ENCODE data around the gene STIL. TPM values are rescaled to one million over a fixed set of nuclear protein-coding genes. Genes with fewer than 3 reads are reported as not detected.

The STIL gene
- total RNA-seq, 4 donors from 2014 or later = 3.4 to 16.3 (median 6.5) TPM

DNA sequence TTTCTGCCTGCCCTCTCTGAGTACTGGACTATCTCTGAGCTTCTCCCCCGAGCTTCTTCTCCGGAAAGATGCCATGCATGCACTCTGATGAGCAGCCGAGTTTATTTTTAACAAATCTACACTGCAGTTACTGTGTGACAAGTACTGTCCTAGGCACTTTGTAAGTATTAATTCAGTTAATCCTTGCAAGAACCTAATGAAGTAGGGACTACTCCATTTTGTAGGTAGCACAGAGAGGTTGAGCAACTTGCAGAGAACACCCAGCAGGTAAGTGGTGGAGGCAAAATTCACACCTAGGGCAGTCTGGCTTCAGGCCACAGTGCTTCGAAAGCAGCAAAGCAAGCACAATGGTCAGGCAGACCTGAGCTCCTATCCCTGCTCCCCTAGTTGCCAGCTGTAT is 78.1 kb downstream of the STIL start:
- Histone ChIP-seq H3K27ac (no peak overlapping the region), H3K27me3 (peaks cover 72% of the 10 kb centered on the region)
- 65 to 69% methylated on average over 3 to 4 of the region's 4 CpGs for WGBS, 2 donors (ENCODE audit: low coverage in 1 of 2)

DNA sequence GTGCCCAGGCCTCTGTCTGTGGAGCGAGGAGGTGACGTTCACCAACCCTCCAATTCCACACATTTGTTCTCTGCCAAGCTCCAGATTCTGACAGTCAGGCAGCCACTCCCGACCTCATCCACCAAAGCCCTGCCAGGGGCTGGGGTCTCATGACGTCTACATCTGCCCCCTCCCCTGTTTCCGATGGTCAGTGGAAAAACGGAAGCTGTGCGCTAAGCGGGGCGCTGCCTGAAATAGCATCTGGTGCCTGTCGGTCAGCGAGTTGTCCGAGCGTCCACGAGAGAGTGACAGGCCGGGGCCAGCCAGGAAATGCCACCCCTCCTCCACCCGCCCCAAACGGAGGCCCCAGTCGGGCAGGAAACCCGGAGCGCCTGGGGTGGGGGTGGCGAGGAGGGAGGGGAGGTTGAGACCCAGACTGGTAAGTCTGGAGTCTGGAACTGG is 78.7 kb downstream of the STIL start:
- Histone ChIP-seq H3K4me3 (no peak overlapping the region), H3K9me3 (no peaks in the 10 kb centered on the region), H3K36me3 (no peaks in the 10 kb centered on the region), H3K27ac (peak overlapping the region in 1 of 4 donors; percentile 8), H3K4me1 (peaks cover 7 to 22% (median 14%) of the 10 kb centered on the region in 4 donors), H3K27me3 (peaks cover 74% of the 10 kb centered on the region)
- WGBS, 2 donors (ENCODE audit: low coverage in 1 of 2) = 55% methylated on average over 21 of the region's 21 CpGs; no CpG with 5 or more reads in 1 of the 2 donors
- in situ Hi-C loops (cut with MboI; ENCODE audit: low pct_ligation_motif_present in 1 of 4, low pct_unique_long_range_greater_than_20kb in 1 of 4, low sequenced_read_pairs in 3 of 4) (no loop called here), intact Hi-C loops (cut with DNase I; ENCODE audit: low total_unique reads) (no loop called here)
- no peak for DNase-seq
- no peak for TF ChIP-seq EP300 (IDR thresholded peaks at IDR 0.05; ENCODE audit: low read depth)
- no peak for TF ChIP-seq POLR2AphosphoS5 (IDR thresholded peaks at IDR 0.05)
- TF ChIP-seq POLR2A (IDR thresholded peaks at IDR 0.05) = no peak
- TF ChIP-seq, protein P1, sequence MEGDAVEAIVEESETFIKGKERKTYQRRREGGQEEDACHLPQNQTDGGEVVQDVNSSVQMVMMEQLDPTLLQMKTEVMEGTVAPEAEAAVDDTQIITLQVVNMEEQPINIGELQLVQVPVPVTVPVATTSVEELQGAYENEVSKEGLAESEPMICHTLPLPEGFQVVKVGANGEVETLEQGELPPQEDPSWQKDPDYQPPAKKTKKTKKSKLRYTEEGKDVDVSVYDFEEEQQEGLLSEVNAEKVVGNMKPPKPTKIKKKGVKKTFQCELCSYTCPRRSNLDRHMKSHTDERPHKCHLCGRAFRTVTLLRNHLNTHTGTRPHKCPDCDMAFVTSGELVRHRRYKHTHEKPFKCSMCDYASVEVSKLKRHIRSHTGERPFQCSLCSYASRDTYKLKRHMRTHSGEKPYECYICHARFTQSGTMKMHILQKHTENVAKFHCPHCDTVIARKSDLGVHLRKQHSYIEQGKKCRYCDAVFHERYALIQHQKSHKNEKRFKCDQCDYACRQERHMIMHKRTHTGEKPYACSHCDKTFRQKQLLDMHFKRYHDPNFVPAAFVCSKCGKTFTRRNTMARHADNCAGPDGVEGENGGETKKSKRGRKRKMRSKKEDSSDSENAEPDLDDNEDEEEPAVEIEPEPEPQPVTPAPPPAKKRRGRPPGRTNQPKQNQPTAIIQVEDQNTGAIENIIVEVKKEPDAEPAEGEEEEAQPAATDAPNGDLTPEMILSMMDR (IDR thresholded peaks at IDR 0.05) = no peak

More for the DNA sequence above, 78.1 kb downstream of the STIL start:
- Histone ChIP-seq H3K9me3 (no peaks in the 10 kb centered on the region), H3K36me3 (no peaks in the 10 kb centered on the region), H3K4me1 (peaks cover 7 to 16% (median 13%) of the 10 kb centered on the region in 4 donors), H3K4me3 (no peak overlapping the region)
- TF ChIP-seq POLR2AphosphoS5 (IDR thresholded peaks at IDR 0.05) (no peak), POLR2A (IDR thresholded peaks at IDR 0.05) (no peak), EP300 (IDR thresholded peaks at IDR 0.05; ENCODE audit: low read depth) (no peak)
- TF ChIP-seq, protein P1 (IDR thresholded peaks at IDR 0.05) = no peak
- intact Hi-C loops (cut with DNase I; ENCODE audit: low total_unique reads) = no loop called here
- in situ Hi-C loops (cut with MboI; ENCODE audit: low pct_ligation_motif_present in 1 of 4, low pct_unique_long_range_greater_than_20kb in 1 of 4, low sequenced_read_pairs in 3 of 4) = no loop called here
- no peak for DNase-seq

DNA sequence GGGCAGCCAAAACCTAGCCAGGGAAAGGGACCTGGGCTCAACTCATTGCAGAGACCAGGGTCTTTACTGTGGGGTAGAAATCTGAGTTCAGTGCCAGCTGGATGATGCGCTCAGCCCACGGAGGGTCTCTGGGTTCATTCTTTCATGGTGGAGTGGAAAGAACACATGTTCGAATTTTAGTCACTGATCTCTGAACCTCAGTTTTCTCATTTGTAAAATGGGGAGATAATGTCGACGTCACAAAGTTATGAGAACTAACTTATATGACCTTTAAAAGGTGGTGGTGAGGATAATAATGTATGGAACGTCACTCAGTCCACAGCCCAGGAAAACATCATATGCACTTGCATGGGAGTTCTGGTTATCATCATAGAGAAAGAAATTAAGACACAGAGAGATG is 80.8 kb downstream of the STIL start:
- no peak for TF ChIP-seq POLR2AphosphoS5 (IDR thresholded peaks at IDR 0.05)
- no peak for TF ChIP-seq EP300 (IDR thresholded peaks at IDR 0.05; ENCODE audit: low read depth)
- TF ChIP-seq, protein P1 (IDR thresholded peaks at IDR 0.05) = no peak
- no peak for TF ChIP-seq POLR2A (IDR thresholded peaks at IDR 0.05)
- 67 to 76% methylated on average over 4 to 6 of the region's 6 CpGs for WGBS, 2 donors (ENCODE audit: low coverage in 1 of 2)
- H3K9me3 ChIP-seq = no peaks in the 10 kb centered on the region
- H3K4me1 ChIP-seq = peaks cover 7 to 30% (median 17%) of the 10 kb centered on the region in 4 donors
- peaks cover 87% of the 10 kb centered on the region for H3K27me3 ChIP-seq
- H3K4me3 ChIP-seq = no peak overlapping the region
- intact Hi-C loops (cut with DNase I; ENCODE audit: low total_unique reads) = no loop called here
- H3K36me3 ChIP-seq = no peaks in the 10 kb centered on the region
- DNase-seq = no peak
- H3K27ac ChIP-seq = no peak overlapping the region
- in situ Hi-C loops (cut with MboI; ENCODE audit: low pct_ligation_motif_present in 1 of 4, low pct_unique_long_range_greater_than_20kb in 1 of 4, low sequenced_read_pairs in 3 of 4) = no loop called here

DNA sequence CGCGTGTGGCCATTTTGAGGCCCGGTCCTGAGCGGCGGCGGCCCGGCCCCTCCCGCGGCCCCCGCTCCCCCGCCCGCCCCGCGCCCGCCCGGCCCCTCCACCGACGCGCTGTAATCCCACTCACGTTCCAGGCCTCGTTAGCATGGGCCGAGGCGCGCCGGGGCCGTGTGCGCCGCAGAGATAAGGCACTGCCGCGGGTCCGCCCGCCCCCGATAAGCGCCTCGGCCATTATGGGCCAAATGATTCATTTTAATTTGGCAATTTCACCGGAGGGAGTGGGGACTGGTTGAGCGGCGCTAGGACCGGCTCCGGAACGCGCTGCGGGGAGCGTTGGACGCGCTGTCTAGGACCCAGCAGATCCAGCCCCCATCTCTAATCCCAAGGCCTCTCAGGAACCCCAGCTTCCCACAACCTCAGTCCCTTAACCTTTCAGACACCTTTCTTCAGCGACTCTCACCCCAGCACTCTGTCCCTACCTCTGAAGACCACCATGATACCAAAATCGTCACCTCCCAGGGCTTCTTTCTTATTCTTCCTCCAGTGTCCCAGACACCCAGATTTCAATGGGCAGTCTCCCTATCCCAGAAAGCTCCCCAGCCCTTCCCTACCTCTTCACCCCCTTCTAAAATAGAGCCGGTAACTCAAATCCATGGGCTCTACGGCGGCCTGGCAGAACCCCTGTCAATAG is 81.6 kb downstream of the STIL start, which contains the start of gene TAL1:
TAL1 (minus strand) TSS at position 39 of the 688 bp plus-strand sequence. CDS start 6,337 bp downstream, outside the sequence.
- no peak for TF ChIP-seq POLR2A (IDR thresholded peaks at IDR 0.05)
- no peak for TF ChIP-seq EP300 (IDR thresholded peaks at IDR 0.05; ENCODE audit: low read depth)
- TF ChIP-seq POLR2AphosphoS5 (IDR thresholded peaks at IDR 0.05) = no peak
- TF ChIP-seq, protein P1 (IDR thresholded peaks at IDR 0.05) = no peak
- Histone ChIP-seq H3K4me3 (peak within 1 kb of the TSS; percentile 6 to 44 (median 8)), H3K4me1 (peaks cover 7 to 30% (median 17%) of the 10 kb centered on the region in 4 donors), H3K9me3 (no peaks in the 10 kb centered on the region), H3K27ac (peak within 1 kb of the TSS; percentile 13 to 57 (median 19)), H3K27me3 (peaks cover 87% of the 10 kb centered on the region), H3K36me3 (no peaks in the 10 kb centered on the region)
- DNase-seq = no peak
- intact Hi-C loops (cut with DNase I; ENCODE audit: low total_unique reads) (no loop called here), in situ Hi-C loops (cut with MboI; ENCODE audit: low pct_ligation_motif_present in 1 of 4, low pct_unique_long_range_greater_than_20kb in 1 of 4, low sequenced_read_pairs in 3 of 4) (no loop called here)
- 7 to 16% methylated on average over 23 to 34 of the region's 51 CpGs for WGBS, 2 donors (ENCODE audit: low coverage in 1 of 2)

Data from transverse colon (tissue), 4 donors.